ENCODE results near the gene CELSR3. TPM values are rescaled to one million over a fixed set of nuclear protein-coding genes. Genes with fewer than 3 reads are reported as not detected.

Gene CELSR3
- total and polyA plus RNA-seq, 4 donors = 0.16 to 0.37 (median 0.26) TPM

DNA sequence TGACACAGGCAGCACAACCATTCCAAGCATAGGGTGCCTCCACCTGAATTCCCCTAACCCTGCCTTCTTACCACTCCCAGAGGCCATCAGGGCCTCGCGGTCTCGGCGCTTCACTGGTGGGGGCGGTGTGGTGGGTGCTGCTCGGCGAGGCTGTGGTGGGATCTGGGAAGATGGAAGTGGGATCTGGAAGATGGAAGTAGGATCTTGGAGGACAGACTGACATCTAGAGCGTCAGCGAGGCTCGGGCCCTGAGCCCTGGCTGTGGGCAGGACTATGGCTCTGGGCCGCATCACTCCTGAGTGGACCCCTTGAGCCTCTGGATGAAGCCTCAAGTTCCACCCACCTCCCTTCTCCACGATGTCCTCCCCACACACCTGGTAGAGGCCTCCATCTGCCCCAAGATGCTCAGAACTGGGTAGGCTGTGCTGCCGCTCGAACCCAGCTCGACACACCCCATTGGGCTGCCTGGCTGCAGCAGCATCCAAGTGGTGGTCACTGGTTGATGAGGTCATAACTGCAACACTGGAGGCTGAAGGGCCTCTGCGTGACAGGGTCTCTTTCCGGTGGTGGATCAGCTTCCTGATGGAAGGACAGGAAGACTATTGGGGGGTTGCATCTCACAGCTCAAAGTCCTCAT is 19.4 kb upstream of the CELSR3 start:
- Histone ChIP-seq H3K4me1 (ENCODE audit: control insufficient read depth in 4 of 4, insufficient read depth in 4 of 4, low read length in 3 of 4) (peaks cover 3 to 29% (median 24%) of the 10 kb centered on the region in 4 donors), H3K9me3 (ENCODE audit: control insufficient read depth in 4 of 4, low read length in 3 of 4) (no peaks in the 10 kb centered on the region), H3K27ac (ENCODE audit: low read depth in 1 of 2, low read length in 2 of 2) (no peak overlapping the region), H3K4me3 (ENCODE audit: low read depth in 1 of 3, low read length in 3 of 3) (no peak overlapping the region), H3K36me3 (ENCODE audit: control insufficient read depth in 4 of 4, insufficient read depth in 3 of 4, low read depth in 1 of 4, low read length in 3 of 4) (peaks cover 12 to 44% (median 17%) of the 10 kb centered on the region in 4 donors), H3K9ac (ENCODE audit: low read depth in 1 of 2, low read length in 2 of 2) (no peak overlapping the region), H3K27me3 (ENCODE audit: control insufficient read depth in 4 of 4, insufficient read depth in 4 of 4, low read length in 3 of 4) (no peaks in the 10 kb centered on the region)
- 97% methylated on average over 17 of the region's 17 CpGs for WGBS
- no peak for DNase-seq (ENCODE audit: low spot score)
- TF ChIP-seq NR2F2 (IDR thresholded peaks at IDR 0.05) = no peak
- no peak for TF ChIP-seq SP1 (IDR thresholded peaks at IDR 0.05)
- TF ChIP-seq, protein P1, sequence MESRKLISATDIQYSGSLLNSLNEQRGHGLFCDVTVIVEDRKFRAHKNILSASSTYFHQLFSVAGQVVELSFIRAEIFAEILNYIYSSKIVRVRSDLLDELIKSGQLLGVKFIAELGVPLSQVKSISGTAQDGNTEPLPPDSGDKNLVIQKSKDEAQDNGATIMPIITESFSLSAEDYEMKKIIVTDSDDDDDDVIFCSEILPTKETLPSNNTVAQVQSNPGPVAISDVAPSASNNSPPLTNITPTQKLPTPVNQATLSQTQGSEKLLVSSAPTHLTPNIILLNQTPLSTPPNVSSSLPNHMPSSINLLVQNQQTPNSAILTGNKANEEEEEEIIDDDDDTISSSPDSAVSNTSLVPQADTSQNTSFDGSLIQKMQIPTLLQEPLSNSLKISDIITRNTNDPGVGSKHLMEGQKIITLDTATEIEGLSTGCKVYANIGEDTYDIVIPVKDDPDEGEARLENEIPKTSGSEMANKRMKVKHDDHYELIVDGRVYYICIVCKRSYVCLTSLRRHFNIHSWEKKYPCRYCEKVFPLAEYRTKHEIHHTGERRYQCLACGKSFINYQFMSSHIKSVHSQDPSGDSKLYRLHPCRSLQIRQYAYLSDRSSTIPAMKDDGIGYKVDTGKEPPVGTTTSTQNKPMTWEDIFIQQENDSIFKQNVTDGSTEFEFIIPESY (IDR thresholded peaks at IDR 0.05) = no peak
- no peak for TF ChIP-seq JUND (IDR thresholded peaks at IDR 0.05)
- TF ChIP-seq, protein P2, sequence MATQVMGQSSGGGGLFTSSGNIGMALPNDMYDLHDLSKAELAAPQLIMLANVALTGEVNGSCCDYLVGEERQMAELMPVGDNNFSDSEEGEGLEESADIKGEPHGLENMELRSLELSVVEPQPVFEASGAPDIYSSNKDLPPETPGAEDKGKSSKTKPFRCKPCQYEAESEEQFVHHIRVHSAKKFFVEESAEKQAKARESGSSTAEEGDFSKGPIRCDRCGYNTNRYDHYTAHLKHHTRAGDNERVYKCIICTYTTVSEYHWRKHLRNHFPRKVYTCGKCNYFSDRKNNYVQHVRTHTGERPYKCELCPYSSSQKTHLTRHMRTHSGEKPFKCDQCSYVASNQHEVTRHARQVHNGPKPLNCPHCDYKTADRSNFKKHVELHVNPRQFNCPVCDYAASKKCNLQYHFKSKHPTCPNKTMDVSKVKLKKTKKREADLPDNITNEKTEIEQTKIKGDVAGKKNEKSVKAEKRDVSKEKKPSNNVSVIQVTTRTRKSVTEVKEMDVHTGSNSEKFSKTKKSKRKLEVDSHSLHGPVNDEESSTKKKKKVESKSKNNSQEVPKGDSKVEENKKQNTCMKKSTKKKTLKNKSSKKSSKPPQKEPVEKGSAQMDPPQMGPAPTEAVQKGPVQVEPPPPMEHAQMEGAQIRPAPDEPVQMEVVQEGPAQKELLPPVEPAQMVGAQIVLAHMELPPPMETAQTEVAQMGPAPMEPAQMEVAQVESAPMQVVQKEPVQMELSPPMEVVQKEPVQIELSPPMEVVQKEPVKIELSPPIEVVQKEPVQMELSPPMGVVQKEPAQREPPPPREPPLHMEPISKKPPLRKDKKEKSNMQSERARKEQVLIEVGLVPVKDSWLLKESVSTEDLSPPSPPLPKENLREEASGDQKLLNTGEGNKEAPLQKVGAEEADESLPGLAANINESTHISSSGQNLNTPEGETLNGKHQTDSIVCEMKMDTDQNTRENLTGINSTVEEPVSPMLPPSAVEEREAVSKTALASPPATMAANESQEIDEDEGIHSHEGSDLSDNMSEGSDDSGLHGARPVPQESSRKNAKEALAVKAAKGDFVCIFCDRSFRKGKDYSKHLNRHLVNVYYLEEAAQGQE (IDR thresholded peaks at IDR 0.05) = no peak
- TF ChIP-seq, protein P3, sequence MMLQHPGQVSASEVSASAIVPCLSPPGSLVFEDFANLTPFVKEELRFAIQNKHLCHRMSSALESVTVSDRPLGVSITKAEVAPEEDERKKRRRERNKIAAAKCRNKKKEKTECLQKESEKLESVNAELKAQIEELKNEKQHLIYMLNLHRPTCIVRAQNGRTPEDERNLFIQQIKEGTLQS (IDR thresholded peaks at IDR 0.05) = no peak
- no peak for TF ChIP-seq FOXA2 (IDR thresholded peaks at IDR 0.05)
- no peak for TF ChIP-seq EGR1 (IDR thresholded peaks at IDR 0.05; ENCODE audit: low read depth in 2 of 2)
- TF ChIP-seq RAD21 (IDR thresholded peaks at IDR 0.05) = no peak
- TF ChIP-seq RXRA (IDR thresholded peaks at IDR 0.05) = no peak
- no peak for TF ChIP-seq FOXA1 (IDR thresholded peaks at IDR 0.05)
- TF ChIP-seq TAF1 (conservative IDR thresholded peaks at IDR 0.05) = no peak
- no peak for TF ChIP-seq HNF4A (conservative IDR thresholded peaks at IDR 0.05)
- TF ChIP-seq MAX (IDR thresholded peaks at IDR 0.05) = no peak
- TF ChIP-seq, protein P4, sequence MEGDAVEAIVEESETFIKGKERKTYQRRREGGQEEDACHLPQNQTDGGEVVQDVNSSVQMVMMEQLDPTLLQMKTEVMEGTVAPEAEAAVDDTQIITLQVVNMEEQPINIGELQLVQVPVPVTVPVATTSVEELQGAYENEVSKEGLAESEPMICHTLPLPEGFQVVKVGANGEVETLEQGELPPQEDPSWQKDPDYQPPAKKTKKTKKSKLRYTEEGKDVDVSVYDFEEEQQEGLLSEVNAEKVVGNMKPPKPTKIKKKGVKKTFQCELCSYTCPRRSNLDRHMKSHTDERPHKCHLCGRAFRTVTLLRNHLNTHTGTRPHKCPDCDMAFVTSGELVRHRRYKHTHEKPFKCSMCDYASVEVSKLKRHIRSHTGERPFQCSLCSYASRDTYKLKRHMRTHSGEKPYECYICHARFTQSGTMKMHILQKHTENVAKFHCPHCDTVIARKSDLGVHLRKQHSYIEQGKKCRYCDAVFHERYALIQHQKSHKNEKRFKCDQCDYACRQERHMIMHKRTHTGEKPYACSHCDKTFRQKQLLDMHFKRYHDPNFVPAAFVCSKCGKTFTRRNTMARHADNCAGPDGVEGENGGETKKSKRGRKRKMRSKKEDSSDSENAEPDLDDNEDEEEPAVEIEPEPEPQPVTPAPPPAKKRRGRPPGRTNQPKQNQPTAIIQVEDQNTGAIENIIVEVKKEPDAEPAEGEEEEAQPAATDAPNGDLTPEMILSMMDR (IDR thresholded peaks at IDR 0.05; ENCODE audit: low read depth, low read length, missing input control) = no peak
- no peak for TF ChIP-seq GABPA (IDR thresholded peaks at IDR 0.05 in 1 of 2, conservative IDR thresholded peaks at IDR 0.05 in 1 of 2)
- TF ChIP-seq HNF4G (IDR thresholded peaks at IDR 0.05) = no peak
- TF ChIP-seq YY1 (IDR thresholded peaks at IDR 0.05) = no peak
